GM19463 (cell line): ENCODE data around the gene FANCE.
"Not testable (repeated sequence)": the region's sequence is repeated elsewhere in the genome, so short reads cannot be mapped to it uniquely, and the experiment has no call there.

Experiments used
- ATAC-seq: cut with Tn5 transposase; IDR thresholded peaks from one replicate; pipeline ENCODE4 v1.9.1; 2021; ENCODE audit warnings: mild to moderate bottlenecking, moderate library complexity; ENCODE audit not compliant: unreplicated experiment

Gene FANCE

GRCh38 chr6:35429463-35429862 is 22.7 kb upstream of the FANCE start:
- no peak for ATAC-seq

GRCh38 chr6:35432291-35432690 is 19.8 kb upstream of the FANCE start:
- no peak for ATAC-seq

- ATAC-seq = not testable (repeated sequence)
These were observed 19.4 kb upstream of the FANCE start for GRCh38 chr6:35432702-35433101.

- ATAC-seq = no peak
These were observed 16.9 kb upstream of the FANCE start for GRCh38 chr6:35435074-35435837.

- ATAC-seq = no peak
These were observed 15.9 kb upstream of the FANCE start for GRCh38 chr6:35436071-35436857.

- not testable (repeated sequence) for ATAC-seq
These were observed 13.6 kb upstream of the FANCE start for GRCh38 chr6:35438378-35439065.

- no peak for ATAC-seq
These were observed 12.8 kb upstream of the FANCE start for GRCh38 chr6:35439308-35439707.

GRCh38 chr6:35441205-35441604 is 10.9 kb upstream of the FANCE start:
- ATAC-seq = no peak

GRCh38 chr6:35441642-35442041 is 10.5 kb upstream of the FANCE start:
- ATAC-seq = no peak

GRCh38 chr6:35442693-35443092 is 9.4 kb upstream of the FANCE start:
- ATAC-seq = no peak

GRCh38 chr6:35443341-35444030 is 8.7 kb upstream of the FANCE start:
- ATAC-seq = no peak

GRCh38 chr6:35445691-35446090 is 6.4 kb upstream of the FANCE start:
- ATAC-seq = no peak

GRCh38 chr6:35448191-35448590 is 3.9 kb upstream of the FANCE start:
- ATAC-seq = no peak

GRCh38 chr6:35449287-35449881 is 2.8 kb upstream of the FANCE start:
- ATAC-seq = peak; percentile 39

- no peak for ATAC-seq
These were observed 570 bp upstream of the FANCE start for GRCh38 chr6:35451354-35452182.

GRCh38 chr6:35453236-35453635 is 1.1 kb downstream of the FANCE start:
- ATAC-seq = no peak

GRCh38 chr6:35454391-35455110 is 2.4 kb downstream of the FANCE start:
- ATAC-seq = no peak

GRCh38 chr6:35457907-35458306 is 5.8 kb downstream of the FANCE start:
- ATAC-seq = no peak

GRCh38 chr6:35461270-35461669 is 9.1 kb downstream of the FANCE start:
- ATAC-seq = no peak
